Endothelial cell (in vitro differentiated cells): Measurements from ENCODE around the gene SRMS. TPM values are rescaled to one million over a fixed set of nuclear protein-coding genes. Genes with fewer than 3 reads are reported as not detected.

Experiments
- DNase-seq: peaks from one replicate; pipeline ENCODE4 v3.0.0; 2021; ENCODE audit warnings: low spot score
- H3K27ac Mint-ChIP-seq: one replicate; pipeline ENCODE4 v1.8.0; 2021; ENCODE audit warnings: mixed read lengths, inconsistent platforms; ENCODE audit not compliant: unreplicated experiment
- H3K27me3 Mint-ChIP-seq: one replicate; pipeline ENCODE4 v1.8.0; 2021; ENCODE audit warnings: mild to moderate bottlenecking, moderate library complexity, mixed read lengths, inconsistent platforms; ENCODE audit not compliant: unreplicated experiment
- H3K36me3 Mint-ChIP-seq: one replicate; pipeline ENCODE4 v1.8.0; 2021; ENCODE audit warnings: mild to moderate bottlenecking, low read depth, mixed read lengths, inconsistent platforms; ENCODE audit not compliant: unreplicated experiment
- H3K4me1 Mint-ChIP-seq: one replicate; pipeline ENCODE4 v1.8.0; 2021; ENCODE audit warnings: mild to moderate bottlenecking, mixed read lengths, inconsistent platforms; ENCODE audit not compliant: unreplicated experiment
- H3K4me3 Mint-ChIP-seq: one replicate; pipeline ENCODE4 v1.8.0; 2021; ENCODE audit warnings: mild to moderate bottlenecking, mixed read lengths, inconsistent platforms; ENCODE audit not compliant: unreplicated experiment
- H3K9me3 Mint-ChIP-seq: one replicate; pipeline ENCODE4 v1.8.0; 2021; ENCODE audit warnings: mixed read lengths, inconsistent platforms; ENCODE audit not compliant: unreplicated experiment
- total RNA-seq: library from RNA; stranded (reverse); fragmentation: NEBNext Ultra II Directional; extraction: Animal tissue kit (Norgen Biotek cat#: 25700); gene quantifications from one replicate; pipeline ENCODE4 v1.2.1, GENCODE V29; 2021; ENCODE audit not compliant: unreplicated experiment
- TF ChIP-seq, protein P1 (sequence below): fragments of 200-600 bp; sonication (generic); IDR thresholded peaks from one replicate; pipeline ENCODE4 v1.5.0; 2021; ENCODE audit warnings: antibody characterized with exemption; ENCODE audit not compliant: unreplicated experiment

Gene SRMS
- total RNA-seq, 1 donor from 2014 or later, result not detected

DNA sequence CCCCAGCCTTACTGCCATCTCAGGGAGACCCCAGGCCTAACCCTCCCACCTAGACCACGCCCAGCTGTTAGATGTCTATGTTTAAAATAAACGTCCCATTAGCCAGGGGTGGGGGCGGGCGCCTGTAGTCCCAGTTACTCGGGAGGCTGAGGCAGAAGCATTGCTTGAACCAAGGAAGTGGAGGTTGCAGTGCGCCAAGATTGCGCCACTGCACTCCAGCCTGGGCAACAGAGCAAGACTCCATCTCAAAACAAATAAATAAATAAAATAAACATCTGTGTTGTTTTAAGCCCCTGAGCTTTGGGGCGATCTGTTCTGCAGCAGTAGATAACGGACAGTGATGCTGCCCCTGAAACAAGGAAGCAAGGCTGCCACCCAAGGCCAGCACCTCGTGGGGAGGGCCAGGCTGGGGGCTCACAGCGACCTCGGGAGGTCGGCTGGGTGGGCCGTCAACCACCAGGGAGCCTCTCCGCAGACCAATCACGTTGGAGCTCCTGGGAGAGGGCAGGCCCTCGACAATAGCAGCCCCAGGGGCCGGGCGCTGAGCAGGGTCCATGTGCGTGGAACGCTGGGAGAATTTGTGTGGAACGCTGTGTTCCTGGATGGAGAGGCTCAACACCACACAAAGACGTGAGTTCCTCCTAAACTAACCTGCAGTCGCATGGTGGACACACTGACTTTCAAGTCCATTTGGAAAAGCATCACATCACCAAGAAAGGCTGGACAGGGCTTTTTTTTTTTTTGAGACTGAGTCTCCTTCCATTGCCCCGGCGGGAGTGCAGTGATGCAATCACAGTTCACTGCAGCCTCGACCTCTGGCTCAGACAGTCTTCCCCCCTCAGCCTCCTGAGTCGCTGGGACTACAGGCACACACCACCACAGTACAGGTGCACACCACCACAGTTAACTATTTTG, 27.5 kb upstream of the SRMS start:
- TF ChIP-seq, protein P1, sequence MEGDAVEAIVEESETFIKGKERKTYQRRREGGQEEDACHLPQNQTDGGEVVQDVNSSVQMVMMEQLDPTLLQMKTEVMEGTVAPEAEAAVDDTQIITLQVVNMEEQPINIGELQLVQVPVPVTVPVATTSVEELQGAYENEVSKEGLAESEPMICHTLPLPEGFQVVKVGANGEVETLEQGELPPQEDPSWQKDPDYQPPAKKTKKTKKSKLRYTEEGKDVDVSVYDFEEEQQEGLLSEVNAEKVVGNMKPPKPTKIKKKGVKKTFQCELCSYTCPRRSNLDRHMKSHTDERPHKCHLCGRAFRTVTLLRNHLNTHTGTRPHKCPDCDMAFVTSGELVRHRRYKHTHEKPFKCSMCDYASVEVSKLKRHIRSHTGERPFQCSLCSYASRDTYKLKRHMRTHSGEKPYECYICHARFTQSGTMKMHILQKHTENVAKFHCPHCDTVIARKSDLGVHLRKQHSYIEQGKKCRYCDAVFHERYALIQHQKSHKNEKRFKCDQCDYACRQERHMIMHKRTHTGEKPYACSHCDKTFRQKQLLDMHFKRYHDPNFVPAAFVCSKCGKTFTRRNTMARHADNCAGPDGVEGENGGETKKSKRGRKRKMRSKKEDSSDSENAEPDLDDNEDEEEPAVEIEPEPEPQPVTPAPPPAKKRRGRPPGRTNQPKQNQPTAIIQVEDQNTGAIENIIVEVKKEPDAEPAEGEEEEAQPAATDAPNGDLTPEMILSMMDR, result no peak
- H3K9me3 Mint-ChIP-seq, result no peaks in the 10 kb centered on the region
- no peak overlapping the region for H3K27ac Mint-ChIP-seq
- H3K36me3 Mint-ChIP-seq, result no peaks in the 10 kb centered on the region
- peaks cover 2% of the 10 kb centered on the region for H3K27me3 Mint-ChIP-seq
- H3K4me1 Mint-ChIP-seq, result no peaks in the 10 kb centered on the region
- DNase-seq, result no peak
- no peak overlapping the region for H3K4me3 Mint-ChIP-seq

DNA sequence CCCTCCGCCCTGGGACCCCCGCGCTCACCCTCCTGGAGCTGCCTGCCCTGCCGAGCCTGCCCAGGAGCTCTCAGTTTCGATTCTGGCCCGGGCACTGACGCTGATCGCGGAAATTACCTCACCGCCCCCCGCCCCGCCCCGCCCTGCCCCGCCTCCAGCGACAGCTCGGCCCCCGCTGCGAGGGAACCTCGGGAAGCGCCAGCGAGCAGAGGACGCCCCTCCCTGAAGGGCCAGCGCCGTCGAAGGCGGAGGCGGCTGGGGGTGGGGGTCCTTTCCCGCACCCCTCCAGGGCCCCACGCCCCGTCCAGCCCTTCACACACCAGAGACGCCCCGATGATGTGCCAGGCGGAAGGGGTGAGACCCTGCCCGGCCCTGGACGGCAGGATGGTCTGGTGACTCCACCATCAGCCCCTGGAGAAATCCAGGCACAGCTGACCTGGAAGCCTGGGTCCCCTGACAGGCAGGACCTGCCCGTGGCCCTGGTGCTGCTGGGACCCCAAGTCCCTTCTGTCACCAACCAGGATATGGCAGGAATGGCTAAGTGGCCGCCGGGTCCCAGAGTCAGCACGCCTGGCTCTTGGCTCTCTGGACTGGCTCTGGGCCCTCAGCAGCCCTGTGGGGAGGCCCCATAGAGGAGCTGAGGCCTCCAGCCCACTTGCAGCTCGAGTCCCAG, 26.7 kb upstream of the SRMS start, which contains the start of gene HELZ2:
TSS of gene HELZ2 (minus strand) at position 84 of the 673 bp plus-strand sequence. CDS start 1,854 bp downstream, outside the sequence.
- Mint-ChIP-seq H3K4me1 (no peaks in the 10 kb centered on the region), H3K4me3 (peak within 1 kb of the TSS; percentile 83), H3K27me3 (peaks cover 2% of the 10 kb centered on the region), H3K27ac (no peak within 1 kb of the TSS), H3K36me3 (no peaks in the 10 kb centered on the region), H3K9me3 (no peaks in the 10 kb centered on the region)
- TF ChIP-seq, protein P1, result no peak
- peak; percentile 54 for DNase-seq

DNA sequence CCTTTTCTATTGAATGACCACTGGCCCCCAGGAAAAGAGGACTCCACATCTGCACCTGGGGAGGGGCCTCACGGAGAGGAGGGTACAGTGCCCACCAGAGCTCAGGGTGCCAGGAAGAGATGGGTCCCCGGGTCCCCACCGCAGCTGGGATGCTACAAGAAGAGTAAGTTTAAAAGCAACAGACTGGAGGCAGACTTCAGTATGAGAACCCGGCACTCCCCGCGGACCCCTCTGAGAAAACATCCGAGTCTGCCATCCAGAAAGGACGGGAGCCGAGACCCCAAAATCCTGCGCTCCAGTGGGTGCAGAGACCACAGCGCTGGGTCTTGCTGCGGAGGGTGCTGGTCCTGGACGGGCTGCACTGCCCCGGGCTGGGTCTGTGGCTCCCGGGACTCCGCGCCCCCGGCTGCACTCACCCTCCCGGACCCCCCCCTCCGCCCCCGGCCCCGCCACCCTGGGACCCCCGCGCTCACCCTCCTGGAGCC, 26.1 kb upstream of the SRMS start:
- Mint-ChIP-seq H3K9me3 (no peaks in the 10 kb centered on the region), H3K36me3 (no peaks in the 10 kb centered on the region), H3K27me3 (peaks cover 2% of the 10 kb centered on the region), H3K4me3 (peak overlapping the region; percentile 83), H3K4me1 (no peaks in the 10 kb centered on the region), H3K27ac (no peak overlapping the region)
- no peak for DNase-seq
- TF ChIP-seq, protein P1, result no peak

DNA sequence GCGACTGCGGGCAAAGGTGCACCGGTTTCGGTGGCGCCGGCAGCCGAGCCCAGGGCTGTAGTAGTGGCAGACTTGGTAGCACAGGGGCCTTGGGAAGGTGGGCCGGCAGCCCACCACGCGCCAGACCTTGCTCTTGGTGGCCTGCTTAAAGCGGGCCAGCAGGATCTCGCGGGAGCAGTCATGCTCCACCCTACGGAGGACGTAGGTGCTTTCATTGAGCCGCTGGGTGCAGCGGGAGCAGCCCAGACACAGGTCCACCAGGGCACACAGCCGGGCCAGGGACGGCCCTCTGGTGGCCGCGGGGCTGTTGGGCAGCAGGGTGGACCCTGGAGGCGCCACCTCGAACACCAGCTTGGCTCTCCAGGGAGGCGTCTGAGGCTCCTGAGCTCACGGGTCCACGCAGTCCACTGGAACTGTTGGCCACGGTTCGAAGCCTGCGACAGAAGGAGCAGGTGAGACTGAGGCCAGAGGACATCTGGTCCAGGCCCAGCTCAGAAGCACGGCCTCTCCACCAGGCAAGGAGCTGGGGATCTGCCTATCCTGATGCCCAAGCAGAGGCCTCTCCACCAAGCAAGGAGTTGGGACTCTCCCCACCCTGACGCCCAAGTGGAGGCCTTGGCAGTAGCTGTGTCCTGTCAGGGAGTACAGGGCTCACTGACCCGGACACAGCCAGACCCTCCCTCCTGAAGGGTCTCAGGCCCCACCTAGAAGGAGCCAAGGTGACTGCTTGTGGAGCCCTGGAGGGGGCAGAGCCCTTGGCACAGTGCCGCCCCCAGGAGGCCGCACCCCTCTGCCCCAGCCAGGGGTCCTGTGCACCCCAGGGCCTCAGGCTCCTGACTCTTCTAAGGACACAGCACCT, 25.5 kb upstream of the SRMS start:
- no peak overlapping the region for H3K27ac Mint-ChIP-seq
- peak; percentile 52 for DNase-seq
- TF ChIP-seq, protein P1, result no peak
- no peaks in the 10 kb centered on the region for H3K4me1 Mint-ChIP-seq
- no peaks in the 10 kb centered on the region for H3K9me3 Mint-ChIP-seq
- H3K27me3 Mint-ChIP-seq, result no peaks in the 10 kb centered on the region
- no peaks in the 10 kb centered on the region for H3K36me3 Mint-ChIP-seq
- H3K4me3 Mint-ChIP-seq, result peak overlapping the region; percentile 83
